Left lung (tissue), 10 donors: ENCODE data around the gene POU6F2. TPM values are rescaled to one million over a fixed set of nuclear protein-coding genes. Genes with fewer than 3 reads are reported as not detected.
A peak's percentile ranks its signal among the peaks of the same experiment; 100 is the strongest.

Source experiments
- ATAC-seq: fragments of 200-7000 bp; cut with Tn5 transposase; one replicate; pipeline ENCODE4 v1.9.1; 2020; ENCODE audit warnings: moderate library complexity
- DNase-seq, 4 donors: peaks; one replicate each; pipeline ENCODE4 v3.0.0-alpha.2; 2013 to 2020
- H3K27ac ChIP-seq, 2 donors: fragments of 200-600 bp; sonication (generic) in 1 of 2; one replicate each; pipeline versions ENCODE4 v1.5.0 to v1.8.0; 2020 to 2021
- H3K27me3 ChIP-seq, 2 donors: fragments of 200-600 bp; sonication (generic) in 1 of 2; one replicate each; pipeline versions ENCODE4 v1.5.0 to v1.8.0; 2020 to 2021
- H3K36me3 ChIP-seq, 2 donors: fragments of 200-600 bp; sonication (generic) in 1 of 2; one replicate each; pipeline versions ENCODE4 v1.5.0 to v1.8.0; 2020 to 2021
- H3K4me1 ChIP-seq, 2 donors: fragments of 200-600 bp; one replicate each; pipeline ENCODE4 v1.8.0; 2021
- H3K4me3 ChIP-seq, 2 donors: fragments of 200-600 bp; sonication (generic) in 1 of 2; one replicate each; pipeline versions ENCODE4 v1.5.0 to v1.8.0; 2020 to 2021; ENCODE audit warnings: mild to moderate bottlenecking in 1 of 2
- H3K9me3 ChIP-seq, 2 donors: fragments of 200-600 bp; sonication (generic) in 1 of 2; one replicate each; pipeline versions ENCODE4 v1.5.0 to v1.8.0; 2020 to 2021
- intact Hi-C, 2 donors: fragments of 100-400 bp; cut with DNase I; formaldehyde crosslinking; loops; one replicate each; pipeline versions ENCODE4 v1.11.2 to v1.14.2; 2022
- polyA plus RNA-seq, 6 donors: library from polyadenylated mRNA; unstranded; fragments of 120-200 nt; gene quantifications; one replicate each; pipeline ENCODE4 v1.2.1, GENCODE V29; 2013; ENCODE audit not compliant: insufficient read length in 6 of 6
- total RNA-seq, 2 donors: library from RNA; stranded (reverse); fragmentation: NEBNext Ultra II Directional; extraction: Animal tissue kit (Norgen Biotek cat#: 25700); gene quantifications; one replicate each; pipeline ENCODE4 v1.2.1, GENCODE V29; 2021
- TF ChIP-seq, protein P1 (sequence below), 2 donors: fragments of 200-600 bp; sonication (generic) in 1 of 2; IDR thresholded peaks; one replicate each; pipeline versions ENCODE4 v1.5.0 to v1.8.0; 2021; ENCODE audit warnings: antibody characterized with exemption in 2 of 2
- donor health status: DM: no; HTN: yes; CAD: no.
- donor health status: DM: no; HTN: no; CAD: no.

The POU6F2 gene
- total and polyA plus RNA-seq, 8 donors, result 0.08 to 0.32 (median 0.18) TPM; not detected in 3

DNA sequence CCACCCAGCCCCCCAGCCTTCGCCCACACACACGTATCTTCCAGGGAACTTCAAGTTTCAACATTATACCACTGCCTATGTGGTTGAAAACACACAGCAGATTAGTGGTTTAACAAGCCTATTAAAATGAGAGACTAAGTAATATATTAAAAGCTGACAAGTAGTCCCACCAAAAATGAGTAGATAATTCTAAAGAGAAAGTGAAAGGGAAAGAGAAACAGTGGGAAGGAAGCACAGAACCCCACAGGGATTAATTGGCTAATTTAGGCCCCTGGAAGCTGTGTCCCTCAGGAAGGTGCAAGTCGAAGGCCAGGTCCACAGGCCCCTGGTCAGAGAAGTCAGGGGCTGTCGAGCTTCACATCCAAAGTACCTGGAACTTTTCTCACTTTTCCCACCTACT lies 378.0 kb downstream of the POU6F2 start:
- Histone ChIP-seq H3K4me3 (no peak overlapping the region), H3K27ac (no peak overlapping the region), H3K36me3 (no peaks in the 10 kb centered on the region), H3K9me3 (no peaks in the 10 kb centered on the region), H3K27me3 (no peaks in the 10 kb centered on the region), H3K4me1 (no peaks in the 10 kb centered on the region)
- ATAC-seq (no peak), DNase-seq (no peak)
- intact Hi-C loops, result no loop called here
- TF ChIP-seq, protein P1, sequence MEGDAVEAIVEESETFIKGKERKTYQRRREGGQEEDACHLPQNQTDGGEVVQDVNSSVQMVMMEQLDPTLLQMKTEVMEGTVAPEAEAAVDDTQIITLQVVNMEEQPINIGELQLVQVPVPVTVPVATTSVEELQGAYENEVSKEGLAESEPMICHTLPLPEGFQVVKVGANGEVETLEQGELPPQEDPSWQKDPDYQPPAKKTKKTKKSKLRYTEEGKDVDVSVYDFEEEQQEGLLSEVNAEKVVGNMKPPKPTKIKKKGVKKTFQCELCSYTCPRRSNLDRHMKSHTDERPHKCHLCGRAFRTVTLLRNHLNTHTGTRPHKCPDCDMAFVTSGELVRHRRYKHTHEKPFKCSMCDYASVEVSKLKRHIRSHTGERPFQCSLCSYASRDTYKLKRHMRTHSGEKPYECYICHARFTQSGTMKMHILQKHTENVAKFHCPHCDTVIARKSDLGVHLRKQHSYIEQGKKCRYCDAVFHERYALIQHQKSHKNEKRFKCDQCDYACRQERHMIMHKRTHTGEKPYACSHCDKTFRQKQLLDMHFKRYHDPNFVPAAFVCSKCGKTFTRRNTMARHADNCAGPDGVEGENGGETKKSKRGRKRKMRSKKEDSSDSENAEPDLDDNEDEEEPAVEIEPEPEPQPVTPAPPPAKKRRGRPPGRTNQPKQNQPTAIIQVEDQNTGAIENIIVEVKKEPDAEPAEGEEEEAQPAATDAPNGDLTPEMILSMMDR (IDR thresholded peaks at IDR 0.05), result no peak

DNA sequence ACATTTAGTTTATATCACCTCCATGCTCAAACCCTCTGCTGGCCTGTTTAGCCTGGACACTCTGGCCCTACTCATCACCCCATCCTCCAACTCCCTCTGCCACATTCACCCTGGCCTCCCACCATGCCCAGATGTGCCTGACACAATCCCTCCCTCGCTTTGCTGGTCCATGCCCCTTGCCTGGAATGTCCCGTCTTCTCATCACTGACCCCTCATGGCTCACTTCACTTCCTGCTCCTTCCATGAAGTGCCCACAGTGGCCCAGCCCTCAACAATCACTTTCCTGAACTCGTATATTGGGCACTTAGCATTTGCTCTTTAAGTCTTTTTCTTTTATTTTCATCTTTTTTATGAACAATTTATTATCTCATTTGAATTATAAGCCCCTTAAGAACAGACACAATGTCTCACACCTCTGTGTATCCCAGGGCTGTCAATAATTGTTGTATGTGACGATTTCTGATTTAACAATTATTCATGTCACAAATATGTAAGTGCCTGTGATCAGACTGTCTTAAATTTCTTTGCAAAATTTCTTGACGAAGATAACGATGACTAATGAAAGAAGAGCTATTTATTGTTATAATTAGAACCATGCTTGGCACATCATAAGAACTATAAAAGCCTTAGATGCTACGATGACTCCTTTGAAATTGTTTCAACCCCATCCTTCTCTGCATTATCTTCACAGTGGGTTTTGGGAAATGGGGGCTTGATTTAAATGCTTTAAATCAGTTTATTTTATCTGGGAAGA lies 378.6 kb downstream of the POU6F2 start:
- Histone ChIP-seq H3K27ac (no peak overlapping the region), H3K9me3 (no peaks in the 10 kb centered on the region), H3K4me3 (no peak overlapping the region), H3K36me3 (no peaks in the 10 kb centered on the region), H3K27me3 (no peaks in the 10 kb centered on the region), H3K4me1 (no peaks in the 10 kb centered on the region)
- TF ChIP-seq, protein P1 (IDR thresholded peaks at IDR 0.05), result no peak
- ATAC-seq (no peak), DNase-seq (no peak)
- intact Hi-C loops, result no loop called here

DNA sequence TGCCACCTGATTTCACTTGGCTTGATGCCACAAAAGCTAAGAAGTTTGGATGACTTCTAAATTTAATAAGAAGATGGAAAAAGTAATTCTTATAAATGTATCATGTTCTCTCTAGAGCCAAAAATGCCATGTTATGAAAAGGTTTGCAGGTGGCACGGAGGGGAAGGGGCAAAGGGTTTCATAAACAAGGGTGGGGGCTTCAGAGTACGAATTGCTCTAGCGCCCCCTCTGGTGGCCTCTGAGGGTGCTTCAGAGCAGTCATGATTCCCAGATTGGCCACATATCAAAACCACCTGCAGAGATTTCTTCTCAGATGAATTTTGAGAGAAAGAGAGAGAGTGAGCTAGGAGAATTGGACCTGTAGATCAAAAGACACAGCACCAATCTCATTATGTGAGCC lies 379.9 kb downstream of the POU6F2 start:
- Histone ChIP-seq H3K27ac (no peak overlapping the region), H3K4me1 (no peaks in the 10 kb centered on the region), H3K4me3 (no peak overlapping the region), H3K27me3 (peaks cover 0 to 5% of the 10 kb centered on the region in 2 donors), H3K9me3 (no peaks in the 10 kb centered on the region), H3K36me3 (no peaks in the 10 kb centered on the region)
- TF ChIP-seq, protein P1 (IDR thresholded peaks at IDR 0.05), result peak in 1 of 2 donors; percentile 13
- ATAC-seq (no peak), DNase-seq (no peak)
- intact Hi-C loops, result no loop called here

DNA sequence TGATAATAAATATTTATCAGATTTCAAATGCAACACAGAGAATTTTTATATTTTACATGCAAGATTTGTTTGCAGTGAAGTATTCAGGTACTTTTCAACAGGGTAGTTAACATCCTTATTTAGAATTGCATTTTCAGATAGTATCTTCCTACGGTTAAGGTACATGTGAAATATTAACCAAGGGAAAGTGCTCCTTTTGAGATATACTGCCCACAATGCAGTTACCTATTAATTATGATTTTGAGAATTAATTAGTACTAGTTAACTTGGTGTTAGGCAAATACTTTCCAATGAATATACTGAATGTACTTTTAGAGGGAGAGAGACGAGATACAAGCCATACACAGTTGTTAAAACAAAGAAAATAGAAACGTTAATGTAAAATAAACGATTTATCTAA lies 382.3 kb downstream of the POU6F2 start:
- DNase-seq, result no peak
- intact Hi-C loops, result no loop called here
- no peak overlapping the region for H3K27ac ChIP-seq
- peaks cover 0 to 5% of the 10 kb centered on the region in 2 donors for H3K27me3 ChIP-seq
- no peak for ATAC-seq
- no peaks in the 10 kb centered on the region for H3K9me3 ChIP-seq
- H3K4me1 ChIP-seq, result no peaks in the 10 kb centered on the region
- no peak overlapping the region for H3K4me3 ChIP-seq
- no peaks in the 10 kb centered on the region for H3K36me3 ChIP-seq
- TF ChIP-seq, protein P1 (IDR thresholded peaks at IDR 0.05), result no peak

DNA sequence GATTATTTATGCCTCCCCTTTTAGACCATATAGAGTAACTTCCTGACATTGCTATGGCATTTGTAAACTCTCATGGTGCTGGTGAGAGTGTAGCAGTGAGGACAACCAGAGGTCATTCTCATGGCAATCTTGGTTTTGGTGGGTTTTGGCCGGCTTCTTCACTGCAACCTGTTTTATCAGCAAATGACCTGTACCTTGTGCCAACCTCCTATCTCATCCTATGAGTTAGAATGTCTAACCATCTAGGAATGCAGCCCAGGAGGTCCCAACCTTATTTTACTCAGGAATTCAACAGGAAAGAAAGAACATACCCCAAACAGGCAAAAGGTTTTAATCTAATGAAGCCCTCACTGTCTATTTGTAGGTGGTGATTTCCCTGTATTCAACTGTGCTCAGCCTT lies 383.1 kb downstream of the POU6F2 start:
- H3K4me1 ChIP-seq, result no peaks in the 10 kb centered on the region
- H3K27me3 ChIP-seq, result peaks cover 0 to 5% of the 10 kb centered on the region in 2 donors
- TF ChIP-seq, protein P1 (IDR thresholded peaks at IDR 0.05), result no peak
- ATAC-seq (no peak), DNase-seq (no peak)
- intact Hi-C loops, result no loop called here
- no peaks in the 10 kb centered on the region for H3K36me3 ChIP-seq
- no peak overlapping the region for H3K27ac ChIP-seq
- no peak overlapping the region for H3K4me3 ChIP-seq
- no peaks in the 10 kb centered on the region for H3K9me3 ChIP-seq
